Mucosa of stomach (tissue), 1 donor: ENCODE data around the gene ZNF574.

ENCODE experiments used
- H3K27me3 ChIP-seq: one replicate; pipeline ENCODE4 v1.7.0; 2013; ENCODE audit warnings: mild to moderate bottlenecking, low read length; ENCODE audit not compliant: control insufficient read depth, insufficient read depth
- H3K36me3 ChIP-seq: one replicate; pipeline ENCODE4 v1.7.0; 2013; ENCODE audit warnings: low read length; ENCODE audit not compliant: control insufficient read depth, insufficient read depth
- H3K4me1 ChIP-seq: one replicate; pipeline ENCODE4 v1.7.0; 2013; ENCODE audit warnings: mild to moderate bottlenecking, low read length; ENCODE audit not compliant: control insufficient read depth, insufficient read depth
- H3K4me3 ChIP-seq: one replicate; pipeline ENCODE4 v1.7.0; 2013; ENCODE audit warnings: low read length
- H3K9ac ChIP-seq: one replicate; pipeline ENCODE4 v1.7.0; 2013; ENCODE audit warnings: mild to moderate bottlenecking, low read length, moderate library complexity
- H3K9me3 ChIP-seq: one replicate; pipeline ENCODE4 v1.7.0; 2013; ENCODE audit warnings: mild to moderate bottlenecking, low read length, moderate library complexity; ENCODE audit not compliant: control insufficient read depth
- donor health status: Pancreatic carcinoma.

ZNF574 gene

DNA sequence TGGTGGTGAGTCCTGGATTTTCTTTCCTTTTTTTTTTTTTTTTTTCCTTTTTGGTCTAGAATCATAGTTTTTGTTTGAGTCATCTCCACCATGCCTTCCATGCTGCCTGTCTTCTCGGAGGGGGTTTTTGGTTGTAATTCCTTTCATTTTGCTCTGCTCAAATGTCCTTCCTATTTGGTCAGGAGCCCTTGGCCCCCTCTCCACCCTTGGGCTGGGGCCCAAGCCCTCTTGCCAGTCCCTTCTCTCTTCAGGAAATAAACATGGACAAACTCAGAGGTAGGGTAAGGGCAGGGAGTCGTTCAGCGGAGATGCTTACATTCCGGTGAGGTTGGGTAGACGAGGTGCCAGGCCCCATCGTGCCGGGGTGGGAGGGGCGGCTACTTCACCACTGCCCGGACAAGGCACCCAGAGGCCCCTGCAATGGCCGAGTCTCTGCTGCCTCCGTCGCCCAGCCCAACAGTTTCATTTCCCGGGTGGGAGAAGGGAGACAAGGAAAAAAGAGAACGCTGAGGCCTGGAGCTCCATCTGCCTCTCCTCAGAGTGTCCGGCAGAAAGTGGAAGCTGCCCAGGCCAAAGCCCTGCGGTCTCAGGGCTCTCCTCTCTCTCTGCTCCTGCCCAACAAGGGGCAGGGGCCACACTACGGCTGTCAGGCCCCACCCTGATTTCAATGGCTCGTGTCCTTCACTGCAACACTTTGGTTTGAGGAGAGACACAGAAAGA is 12.7 kb downstream of the ZNF574 start:
- Histone ChIP-seq H3K4me3 (no peak overlapping the region), H3K27me3 (no peaks in the 10 kb centered on the region), H3K4me1 (peaks cover 7% of the 10 kb centered on the region), H3K9ac (no peak overlapping the region), H3K36me3 (no peaks in the 10 kb centered on the region), H3K9me3 (no peaks in the 10 kb centered on the region)

DNA sequence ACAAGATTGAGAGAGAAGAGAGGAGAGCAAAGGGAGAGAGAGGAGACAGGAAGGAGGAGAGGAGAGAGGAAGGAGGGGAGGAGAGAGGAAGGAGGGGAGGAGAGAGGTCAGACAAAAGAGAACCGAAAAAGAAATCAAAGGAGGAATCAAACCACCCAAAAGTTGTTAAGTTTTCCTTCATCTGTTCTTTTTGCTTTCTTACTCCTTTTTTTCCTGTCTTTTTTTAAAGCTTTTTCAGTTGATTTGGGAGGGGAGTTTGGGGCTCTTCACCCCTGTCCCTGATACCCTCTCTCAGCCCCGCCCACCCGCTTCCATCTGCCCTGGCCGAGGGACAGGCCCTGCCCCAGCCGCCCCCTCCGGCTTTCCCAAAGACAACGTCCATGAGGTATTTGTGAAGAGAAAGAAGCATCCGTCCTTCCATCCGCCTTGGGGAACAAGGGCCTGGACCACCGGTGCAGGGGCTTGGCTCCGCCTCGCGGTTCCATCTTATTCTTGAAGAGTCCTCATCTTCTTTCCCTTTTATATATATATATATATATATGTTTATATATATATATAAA is 13.3 kb downstream of the ZNF574 start:
- Histone ChIP-seq H3K27me3 (no peaks in the 10 kb centered on the region), H3K9me3 (no peaks in the 10 kb centered on the region), H3K36me3 (no peaks in the 10 kb centered on the region), H3K4me1 (peaks cover 7% of the 10 kb centered on the region), H3K4me3 (no peak overlapping the region), H3K9ac (no peak overlapping the region)

GRCh38 chr19:42089772-42090171 is 13.8 kb downstream of the ZNF574 start:
- no peak overlapping the region for H3K4me3 ChIP-seq
- H3K9ac ChIP-seq, result no peak overlapping the region
- no peaks in the 10 kb centered on the region for H3K9me3 ChIP-seq
- H3K36me3 ChIP-seq, result no peaks in the 10 kb centered on the region
- H3K27me3 ChIP-seq, result peaks cover 1% of the 10 kb centered on the region
- H3K4me1 ChIP-seq, result peaks cover 7% of the 10 kb centered on the region

DNA sequence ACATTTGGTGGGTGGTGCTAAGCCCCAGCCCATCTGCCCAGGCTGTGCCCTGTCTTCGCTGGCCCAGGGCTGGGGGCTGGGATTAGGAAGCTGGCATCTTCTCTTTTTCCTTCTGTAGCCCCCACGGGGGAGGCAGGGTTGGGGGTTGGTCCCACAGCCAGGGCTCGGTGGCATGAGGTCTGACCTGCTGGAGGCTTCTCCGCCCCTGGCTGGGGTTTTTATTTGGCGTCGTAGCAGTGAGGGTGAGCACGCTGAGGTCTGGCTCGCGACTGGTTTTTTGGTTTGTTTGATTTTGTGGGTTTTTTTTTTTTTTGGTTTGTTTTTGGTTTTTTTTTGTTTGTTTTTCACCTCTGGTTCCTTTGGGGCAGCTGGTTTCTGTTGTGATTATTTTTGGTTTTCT is 14.7 kb downstream of the ZNF574 start:
- no peak overlapping the region for H3K9ac ChIP-seq
- H3K27me3 ChIP-seq, result peaks cover 10% of the 10 kb centered on the region
- no peaks in the 10 kb centered on the region for H3K36me3 ChIP-seq
- peaks cover 7% of the 10 kb centered on the region for H3K4me1 ChIP-seq
- no peaks in the 10 kb centered on the region for H3K9me3 ChIP-seq
- no peak overlapping the region for H3K4me3 ChIP-seq

GRCh38 chr19:42091300-42091699 is 15.3 kb downstream of the ZNF574 start:
- Histone ChIP-seq H3K4me1 (peaks cover 7% of the 10 kb centered on the region), H3K4me3 (no peak overlapping the region), H3K36me3 (no peaks in the 10 kb centered on the region), H3K9me3 (no peaks in the 10 kb centered on the region), H3K27me3 (peaks cover 17% of the 10 kb centered on the region), H3K9ac (no peak overlapping the region)

DNA sequence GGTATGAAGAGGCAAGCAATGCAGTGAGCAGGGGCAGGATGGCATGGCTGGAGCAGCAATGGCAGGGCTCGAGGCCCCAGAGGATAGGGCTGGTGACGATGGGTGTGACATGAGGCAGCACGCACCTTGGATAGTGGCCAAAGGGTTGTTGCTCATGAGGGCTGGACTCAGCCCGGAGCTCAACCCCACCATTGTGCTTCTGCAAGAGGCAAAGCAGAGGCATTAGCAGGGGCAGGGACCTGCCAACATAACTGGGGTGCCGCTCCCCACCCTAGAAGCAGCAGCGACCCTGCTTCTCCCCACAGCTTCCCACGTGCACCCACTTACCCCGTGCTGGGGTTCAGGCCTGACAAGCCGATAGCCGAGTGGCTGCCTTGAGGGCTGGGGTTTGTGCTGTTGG is 15.8 kb downstream of the ZNF574 start:
- no peak overlapping the region for H3K9ac ChIP-seq
- peaks cover 21% of the 10 kb centered on the region for H3K27me3 ChIP-seq
- H3K36me3 ChIP-seq, result no peaks in the 10 kb centered on the region
- H3K4me1 ChIP-seq, result peaks cover 7% of the 10 kb centered on the region
- H3K9me3 ChIP-seq, result no peaks in the 10 kb centered on the region
- H3K4me3 ChIP-seq, result no peak overlapping the region

GRCh38 chr19:42092350-42092749 is 16.4 kb downstream of the ZNF574 start:
- H3K4me3 ChIP-seq, result no peak overlapping the region
- no peak overlapping the region for H3K9ac ChIP-seq
- H3K4me1 ChIP-seq, result peaks cover 7% of the 10 kb centered on the region
- H3K9me3 ChIP-seq, result no peaks in the 10 kb centered on the region
- H3K27me3 ChIP-seq, result peaks cover 21% of the 10 kb centered on the region
- no peaks in the 10 kb centered on the region for H3K36me3 ChIP-seq

DNA sequence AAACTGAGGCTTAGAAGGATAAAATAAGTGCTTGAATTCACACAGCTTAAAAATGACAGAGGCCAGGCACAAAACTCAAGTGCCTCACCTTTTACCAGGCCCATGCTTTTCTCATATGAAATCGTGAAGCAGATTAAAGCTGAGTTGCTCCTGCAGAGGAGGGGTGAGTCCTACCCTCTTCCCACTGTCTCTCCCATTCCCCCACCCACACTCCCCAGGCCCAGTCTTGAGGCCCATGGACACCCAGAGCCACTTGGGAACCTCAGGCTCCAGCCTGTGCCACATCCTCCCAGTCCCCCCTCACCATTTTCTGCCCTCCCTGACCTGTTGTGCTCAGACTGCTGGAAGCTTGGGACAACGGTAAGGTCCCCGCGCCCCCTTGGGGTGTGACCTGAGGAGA is 17.5 kb downstream of the ZNF574 start:
- H3K9me3 ChIP-seq, result no peaks in the 10 kb centered on the region
- H3K4me3 ChIP-seq, result no peak overlapping the region
- no peak overlapping the region for H3K9ac ChIP-seq
- peaks cover 7% of the 10 kb centered on the region for H3K4me1 ChIP-seq
- H3K36me3 ChIP-seq, result no peaks in the 10 kb centered on the region
- peaks cover 21% of the 10 kb centered on the region for H3K27me3 ChIP-seq

DNA sequence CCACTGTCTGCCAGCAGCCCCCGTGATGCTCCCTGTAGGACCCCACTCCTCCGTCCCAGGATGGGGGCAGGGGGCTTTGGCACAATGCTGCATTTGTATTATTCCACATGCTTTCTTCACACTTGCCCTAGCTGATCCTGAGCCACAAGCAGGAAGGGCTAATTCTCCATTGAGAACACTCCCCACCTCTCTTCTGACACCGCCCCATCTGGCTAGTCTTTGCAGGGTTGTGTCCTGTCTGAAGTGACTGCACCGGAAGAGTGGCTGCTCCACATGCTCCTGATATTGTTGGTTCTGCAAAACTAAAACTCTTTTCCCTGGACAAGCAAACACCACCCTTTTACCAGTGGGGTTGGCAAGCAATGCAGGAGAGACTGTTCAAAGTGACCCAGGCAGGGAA is 18.0 kb downstream of the ZNF574 start:
- no peaks in the 10 kb centered on the region for H3K36me3 ChIP-seq
- H3K9ac ChIP-seq, result no peak overlapping the region
- H3K4me3 ChIP-seq, result no peak overlapping the region
- peaks cover 7% of the 10 kb centered on the region for H3K4me1 ChIP-seq
- peaks cover 21% of the 10 kb centered on the region for H3K27me3 ChIP-seq
- H3K9me3 ChIP-seq, result no peaks in the 10 kb centered on the region

DNA sequence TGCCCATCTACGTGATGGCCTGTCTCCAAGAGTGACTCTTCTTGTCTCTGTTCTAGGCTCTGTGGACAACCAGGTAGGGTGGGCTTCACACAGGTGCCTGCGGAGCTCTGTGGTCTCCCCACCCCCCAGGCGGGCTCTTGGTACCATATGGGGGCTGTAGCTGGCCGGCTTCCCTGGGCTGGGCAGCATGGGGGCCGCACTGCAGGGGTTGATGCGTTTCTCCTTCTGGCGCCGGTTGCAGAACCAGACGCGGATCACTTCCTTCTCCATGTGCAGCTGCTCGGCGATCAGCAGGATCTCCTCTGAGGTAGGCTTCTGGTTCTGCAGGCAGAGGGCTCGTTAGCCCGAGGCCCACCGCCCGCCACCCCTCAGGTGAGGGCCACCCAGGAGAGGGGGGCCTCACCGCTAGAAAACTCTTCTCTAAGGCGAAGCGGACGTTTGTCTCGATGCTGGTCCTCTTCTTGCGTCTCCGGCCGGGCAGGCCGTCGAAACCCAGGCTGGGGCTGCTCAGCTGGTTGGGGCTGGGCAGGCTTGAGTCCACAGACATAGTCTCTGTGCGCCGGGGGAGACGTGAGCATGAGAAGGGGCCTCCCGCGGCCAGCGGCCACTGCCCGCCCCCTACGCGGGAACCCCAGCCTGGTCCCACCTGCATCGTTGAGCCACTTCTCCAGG is 19.3 kb downstream of the ZNF574 start:
- H3K36me3 ChIP-seq, result no peaks in the 10 kb centered on the region
- H3K27me3 ChIP-seq, result peaks cover 21% of the 10 kb centered on the region
- H3K4me3 ChIP-seq, result no peak overlapping the region
- no peaks in the 10 kb centered on the region for H3K9me3 ChIP-seq
- H3K4me1 ChIP-seq, result peaks cover 7% of the 10 kb centered on the region
- no peak overlapping the region for H3K9ac ChIP-seq

- no peak overlapping the region for H3K9ac ChIP-seq
- no peak overlapping the region for H3K4me3 ChIP-seq
These were observed 19.9 kb downstream of the ZNF574 start for GRCh38 chr19:42095814-42096230.

GRCh38 chr19:42096255-42096837 is 20.4 kb downstream of the ZNF574 start:
- peaks cover 6% of the 10 kb centered on the region for H3K4me1 ChIP-seq
- H3K4me3 ChIP-seq, result no peak overlapping the region

More at GRCh38 chr19:42095814-42096230, 19.9 kb downstream of the ZNF574 start:
- H3K4me1 ChIP-seq, result peaks cover 7% of the 10 kb centered on the region
- H3K27me3 ChIP-seq, result peaks cover 21% of the 10 kb centered on the region
- no peaks in the 10 kb centered on the region for H3K9me3 ChIP-seq
- no peaks in the 10 kb centered on the region for H3K36me3 ChIP-seq

More at GRCh38 chr19:42096255-42096837, 20.4 kb downstream of the ZNF574 start:
- Histone ChIP-seq H3K27me3 (peaks cover 21% of the 10 kb centered on the region), H3K9ac (no peak overlapping the region), H3K36me3 (no peaks in the 10 kb centered on the region), H3K9me3 (no peaks in the 10 kb centered on the region)
